ENCODE data around the gene IGSF10. TPM values are rescaled to one million over a fixed set of nuclear protein-coding genes. Genes with fewer than 3 reads are reported as not detected.

IGSF10 gene
- total RNA-seq, 1 experiment from 2014 or later = 0.55 TPM

- ChIA-PET CTCF (no interaction called here), POLR2A (ENCODE audit: unreplicated experiment) (no interaction called here)
- no peaks in the 10 kb centered on the region for H3F3A ChIP-seq (ENCODE audit: insufficient read depth, low read depth)
- no peak overlapping the region for H3K4me3 ChIP-seq
- H3K4me1 ChIP-seq (replicated peaks; ENCODE audit: insufficient read depth) = peaks cover 5% of the 10 kb centered on the region
- no peak overlapping the region for H3K4me2 ChIP-seq
- no peaks in the 10 kb centered on the region for H3K79me2 ChIP-seq (ENCODE audit: low read depth)
- no peaks in the 10 kb centered on the region for H3K9me2 ChIP-seq (ENCODE audit: insufficient read depth)
- no peaks in the 10 kb centered on the region for H4K20me1 ChIP-seq (ENCODE audit: insufficient read depth)
- no TSS peak for BruUV-seq (replicated peaks)
- no peaks in the 10 kb centered on the region; the same call in 1 of the 2 replicates for H3K9me3 ChIP-seq (ENCODE audit: insufficient read depth, low read depth)
- DNase-seq = no peak
- no peaks in the 10 kb centered on the region for H3K27me3 ChIP-seq (ENCODE audit: insufficient read depth, low read depth)
- no peak for TF ChIP-seq CTCF (conservative IDR thresholded peaks at IDR 0.05)
- no peak for TF ChIP-seq EZH2 (IDR thresholded peaks at IDR 0.05; ENCODE audit: low read depth)
- intact Hi-C loops (cut with micrococcal nuclease; ENCODE audit: unreplicated experiment) = no loop called here
- no peaks in the 10 kb centered on the region for H3K36me3 ChIP-seq (ENCODE audit: low read depth)
- H2AFZ ChIP-seq = no peak overlapping the region
- no peak overlapping the region for H3K27ac ChIP-seq
These were observed 22.6 kb upstream of the IGSF10 start for GRCh38 chr3:151483488-151483887.

- Histone ChIP-seq H3K4me3 (no peak overlapping the region), H4K20me1 (ENCODE audit: insufficient read depth) (no peaks in the 10 kb centered on the region), H3K4me1 (replicated peaks; ENCODE audit: insufficient read depth) (peaks cover 20% of the 10 kb centered on the region), H3K4me2 (no peak overlapping the region), H3K79me2 (ENCODE audit: low read depth) (no peaks in the 10 kb centered on the region), H3K27me3 (ENCODE audit: insufficient read depth, low read depth) (no peaks in the 10 kb centered on the region), H3K9me2 (ENCODE audit: insufficient read depth) (no peaks in the 10 kb centered on the region), H2AFZ (no peak overlapping the region), H3K36me3 (ENCODE audit: low read depth) (no peaks in the 10 kb centered on the region), H3K9me3 (ENCODE audit: insufficient read depth, low read depth) (no peaks in the 10 kb centered on the region; the same call in 1 of the 2 replicates), H3F3A (ENCODE audit: insufficient read depth, low read depth) (no peaks in the 10 kb centered on the region), H3K27ac (no peak overlapping the region)
- CTCF ChIA-PET = no interaction called here
- DNase-seq = no peak
- intact Hi-C loops (cut with micrococcal nuclease; ENCODE audit: unreplicated experiment) = no loop called here
- BruUV-seq (replicated peaks) = no TSS peak
- TF ChIP-seq CTCF (conservative IDR thresholded peaks at IDR 0.05) (no peak), EZH2 (IDR thresholded peaks at IDR 0.05; ENCODE audit: low read depth) (no peak)
- POLR2A ChIA-PET (ENCODE audit: unreplicated experiment) = no interaction called here
These were observed 19.6 kb upstream of the IGSF10 start for GRCh38 chr3:151480492-151480891.

GRCh38 chr3:151479452-151479851 lies 18.6 kb upstream of the IGSF10 start:
- TF ChIP-seq CTCF (conservative IDR thresholded peaks at IDR 0.05) (no peak), EZH2 (IDR thresholded peaks at IDR 0.05; ENCODE audit: low read depth) (no peak)
- H3K27ac ChIP-seq = no peak overlapping the region
- no peaks in the 10 kb centered on the region for H4K20me1 ChIP-seq (ENCODE audit: insufficient read depth)
- ChIA-PET CTCF (no interaction called here), POLR2A (ENCODE audit: unreplicated experiment) (no interaction called here)
- H3K4me2 ChIP-seq = no peak overlapping the region
- intact Hi-C loops (cut with micrococcal nuclease; ENCODE audit: unreplicated experiment) = no loop called here
- H3F3A ChIP-seq (ENCODE audit: insufficient read depth, low read depth) = no peaks in the 10 kb centered on the region
- H3K27me3 ChIP-seq (ENCODE audit: insufficient read depth, low read depth) = no peaks in the 10 kb centered on the region
- BruUV-seq (replicated peaks) = no TSS peak
- no peaks in the 10 kb centered on the region; the same call in 1 of the 2 replicates for H3K9me3 ChIP-seq (ENCODE audit: insufficient read depth, low read depth)
- H3K9me2 ChIP-seq (ENCODE audit: insufficient read depth) = no peaks in the 10 kb centered on the region
- H3K4me1 ChIP-seq (replicated peaks; ENCODE audit: insufficient read depth) = peaks cover 20% of the 10 kb centered on the region
- no peak overlapping the region for H3K4me3 ChIP-seq
- H2AFZ ChIP-seq = no peak overlapping the region
- H3K36me3 ChIP-seq (ENCODE audit: low read depth) = no peaks in the 10 kb centered on the region
- H3K79me2 ChIP-seq (ENCODE audit: low read depth) = no peaks in the 10 kb centered on the region
- no peak for DNase-seq
